NB4 (cell line): ENCODE results near the gene ADRA2A.

Experiments used
- DNase-seq: peaks from one replicate; pipeline ENCODE4 v3.0.0; 2010; ENCODE audit warnings: low read depth
- H3K4me3 ChIP-seq: one replicate; pipeline ENCODE4 v1.5.1; 2011; ENCODE audit warnings: mild to moderate bottlenecking, low read depth, low read length, moderate library complexity
- MYC ChIP-seq: IDR thresholded peaks from 2 replicates; pipeline ENCODE4 v1.6.1; 2011; ENCODE audit warnings: low read depth, low read length
- POLR2A ChIP-seq: IDR thresholded peaks from 2 replicates; pipeline ENCODE4 v1.6.1; 2011; ENCODE audit warnings: mild to moderate bottlenecking; ENCODE audit not compliant: insufficient read length; ENCODE audit errors: extremely low read depth
- TF ChIP-seq, protein P1 (sequence below): IDR thresholded peaks from one replicate; pipeline ENCODE4 v1.5.1; 2012; ENCODE audit warnings: low read depth, low read length
- TF ChIP-seq, protein P2 (sequence below): IDR thresholded peaks from 2 replicates; pipeline ENCODE4 v1.6.1; 2011; ENCODE audit warnings: low read depth, low read length

The ADRA2A gene

DNA sequence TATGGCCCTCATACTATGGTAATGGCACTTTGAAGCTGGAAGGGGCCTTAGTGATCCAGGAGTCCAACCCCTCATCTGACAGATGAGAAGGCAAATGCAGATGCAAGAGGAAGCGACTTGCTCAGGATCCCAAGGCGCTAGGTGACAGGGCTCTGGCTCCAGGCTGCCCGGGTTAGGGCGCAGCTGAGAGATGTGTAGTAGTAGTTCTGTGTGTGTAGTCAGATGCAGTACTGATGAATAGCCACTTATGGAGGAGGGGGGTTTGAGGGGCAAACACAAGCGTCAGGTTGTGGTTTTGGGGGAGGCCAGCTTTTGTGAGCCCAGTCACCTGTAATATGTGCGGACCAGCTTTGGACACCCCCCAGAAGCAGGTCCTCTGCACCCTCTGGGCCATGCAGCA, 4.8 kb downstream of the ADRA2A start:
- DNase-seq: no peak
- TF ChIP-seq, protein P1, sequence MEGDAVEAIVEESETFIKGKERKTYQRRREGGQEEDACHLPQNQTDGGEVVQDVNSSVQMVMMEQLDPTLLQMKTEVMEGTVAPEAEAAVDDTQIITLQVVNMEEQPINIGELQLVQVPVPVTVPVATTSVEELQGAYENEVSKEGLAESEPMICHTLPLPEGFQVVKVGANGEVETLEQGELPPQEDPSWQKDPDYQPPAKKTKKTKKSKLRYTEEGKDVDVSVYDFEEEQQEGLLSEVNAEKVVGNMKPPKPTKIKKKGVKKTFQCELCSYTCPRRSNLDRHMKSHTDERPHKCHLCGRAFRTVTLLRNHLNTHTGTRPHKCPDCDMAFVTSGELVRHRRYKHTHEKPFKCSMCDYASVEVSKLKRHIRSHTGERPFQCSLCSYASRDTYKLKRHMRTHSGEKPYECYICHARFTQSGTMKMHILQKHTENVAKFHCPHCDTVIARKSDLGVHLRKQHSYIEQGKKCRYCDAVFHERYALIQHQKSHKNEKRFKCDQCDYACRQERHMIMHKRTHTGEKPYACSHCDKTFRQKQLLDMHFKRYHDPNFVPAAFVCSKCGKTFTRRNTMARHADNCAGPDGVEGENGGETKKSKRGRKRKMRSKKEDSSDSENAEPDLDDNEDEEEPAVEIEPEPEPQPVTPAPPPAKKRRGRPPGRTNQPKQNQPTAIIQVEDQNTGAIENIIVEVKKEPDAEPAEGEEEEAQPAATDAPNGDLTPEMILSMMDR: no peak
- H3K4me3 ChIP-seq: no peak overlapping the region

DNA sequence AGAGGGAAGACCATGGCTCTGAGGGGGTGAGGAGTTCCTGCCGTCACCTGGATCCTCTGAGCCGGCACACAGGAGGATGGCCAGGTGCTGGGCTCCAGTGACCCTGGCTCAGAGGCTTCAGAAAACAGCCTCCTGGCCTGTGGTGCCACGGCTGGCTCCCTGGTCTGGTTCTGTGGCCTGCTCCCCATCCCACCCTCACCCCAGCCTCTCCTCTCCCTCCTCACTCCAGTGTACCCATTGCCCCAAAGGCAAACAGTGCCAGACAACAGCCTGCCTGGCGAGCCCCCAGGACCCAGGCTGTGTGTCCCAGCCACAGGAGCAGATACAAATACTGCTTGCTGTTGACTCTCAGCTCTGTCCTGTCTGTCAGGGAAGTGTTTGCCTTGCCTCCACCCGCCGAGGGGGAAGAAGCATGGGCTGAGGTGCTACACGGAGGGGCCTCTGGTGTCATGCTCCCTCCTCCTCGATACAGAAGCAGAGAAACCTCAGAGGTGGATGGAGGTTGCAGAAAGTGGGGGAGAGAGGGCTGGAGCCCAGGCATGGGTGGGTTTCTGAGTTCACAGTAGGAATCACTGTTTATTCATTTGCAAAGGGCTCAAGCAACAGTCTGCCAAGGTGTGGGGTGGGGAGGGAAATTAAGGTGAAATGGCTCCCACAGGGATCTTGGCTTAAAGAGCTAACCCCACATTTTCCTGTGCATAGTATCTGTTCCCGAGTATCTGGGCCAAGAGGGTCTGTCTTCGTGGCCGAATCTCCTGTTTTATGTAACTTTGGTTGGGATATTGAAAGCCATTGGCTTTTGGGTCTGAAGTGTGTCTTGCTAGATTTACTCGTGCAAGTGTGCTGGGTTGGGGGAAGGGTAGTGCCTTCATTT, 5.5 kb downstream of the ADRA2A start:
- no peak overlapping the region for H3K4me3 ChIP-seq
- no peak for TF ChIP-seq MYC
- TF ChIP-seq, protein P1: no peak
- DNase-seq: no peak

DNA sequence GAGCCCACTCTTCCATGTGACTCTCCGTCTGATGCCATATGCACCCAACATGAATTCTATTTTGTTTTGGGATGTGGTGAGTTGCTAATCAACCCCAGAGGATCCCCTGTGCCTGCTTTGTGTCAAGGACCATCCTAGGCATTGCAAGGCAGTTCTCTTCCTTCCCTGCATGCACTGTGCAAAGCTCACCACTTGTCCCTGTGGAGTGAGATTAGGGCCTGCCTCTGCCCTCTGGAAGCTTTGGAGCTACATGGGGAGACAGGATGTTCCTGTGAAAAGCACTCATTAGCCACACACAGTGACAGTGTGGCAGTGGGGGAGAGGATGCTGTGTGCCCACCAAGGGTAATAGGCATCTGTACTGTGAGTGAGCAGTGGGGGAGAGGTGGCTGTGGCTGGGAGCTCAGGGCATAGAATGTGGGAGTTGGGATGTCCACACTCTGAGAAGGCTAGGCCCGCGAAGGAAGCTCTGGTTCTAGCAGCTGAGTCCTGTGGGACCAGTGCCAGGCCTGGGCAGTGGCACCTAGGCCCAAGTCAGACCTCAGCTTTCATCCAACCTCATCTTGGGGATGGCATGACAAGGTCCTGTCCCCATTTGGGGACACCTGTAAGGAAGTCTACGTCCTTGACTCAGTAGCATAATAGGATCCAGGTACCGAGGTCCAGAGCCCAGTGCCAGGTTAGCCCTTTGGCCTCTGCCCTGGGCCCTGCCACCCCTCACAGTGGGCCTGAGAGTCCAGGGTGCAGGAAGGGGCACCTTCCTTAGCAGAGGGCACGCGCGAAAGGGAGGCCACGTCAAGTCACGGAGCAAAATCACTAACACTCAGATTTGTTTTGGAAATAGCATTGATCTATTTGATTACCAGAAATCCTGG, 6.6 kb downstream of the ADRA2A start:
- TF ChIP-seq, protein P2, sequence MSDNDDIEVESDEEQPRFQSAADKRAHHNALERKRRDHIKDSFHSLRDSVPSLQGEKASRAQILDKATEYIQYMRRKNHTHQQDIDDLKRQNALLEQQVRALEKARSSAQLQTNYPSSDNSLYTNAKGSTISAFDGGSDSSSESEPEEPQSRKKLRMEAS: no peak
- no peak for DNase-seq
- no peak overlapping the region for H3K4me3 ChIP-seq

DNA sequence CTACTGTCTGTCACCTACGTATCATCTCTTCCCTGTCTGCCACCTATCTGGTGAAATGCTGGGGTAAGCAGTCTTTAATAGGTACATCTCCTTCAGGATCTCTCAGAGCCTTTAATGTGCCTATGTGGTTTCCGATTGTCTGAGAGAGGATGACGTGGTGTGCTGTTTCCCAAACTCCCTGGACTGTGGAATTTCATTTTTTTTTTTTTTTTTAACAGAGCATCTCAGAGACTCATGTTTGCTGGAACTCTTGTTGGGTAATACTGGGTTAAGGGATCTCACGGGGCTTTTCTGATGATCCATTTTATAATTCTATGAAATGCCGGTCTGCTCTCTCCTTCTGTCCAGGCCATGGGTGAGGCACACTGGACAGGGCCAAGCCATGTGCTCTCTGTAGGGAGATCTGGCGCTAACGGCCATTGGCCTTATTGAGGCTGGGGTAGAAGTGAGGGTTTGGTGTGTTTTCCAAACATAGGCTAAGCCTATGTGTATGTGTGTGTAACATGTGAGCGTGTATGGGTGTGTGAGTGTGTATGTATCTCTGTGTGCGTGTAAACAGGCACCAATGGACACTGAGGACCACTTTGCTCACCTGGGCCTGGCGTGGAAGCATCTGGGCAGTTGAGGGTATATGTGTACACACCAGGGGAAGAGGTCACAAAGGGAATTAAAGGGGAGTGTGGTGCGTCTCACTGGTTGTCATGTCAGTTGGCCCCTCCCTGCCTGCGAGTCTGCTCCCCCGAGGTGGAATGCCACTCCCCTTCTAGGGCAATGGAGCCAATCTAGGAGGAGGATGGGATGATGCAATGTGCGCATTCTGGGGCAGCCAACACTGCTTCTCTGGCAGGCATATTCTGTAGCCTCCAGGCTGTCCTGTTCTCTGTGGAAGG, 7.8 kb downstream of the ADRA2A start:
- TF ChIP-seq, protein P2: no peak
- TF ChIP-seq MYC (no peak), POLR2A (no peak)
- TF ChIP-seq, protein P1: no peak
- H3K4me3 ChIP-seq: no peak overlapping the region
- DNase-seq: no peak

DNA sequence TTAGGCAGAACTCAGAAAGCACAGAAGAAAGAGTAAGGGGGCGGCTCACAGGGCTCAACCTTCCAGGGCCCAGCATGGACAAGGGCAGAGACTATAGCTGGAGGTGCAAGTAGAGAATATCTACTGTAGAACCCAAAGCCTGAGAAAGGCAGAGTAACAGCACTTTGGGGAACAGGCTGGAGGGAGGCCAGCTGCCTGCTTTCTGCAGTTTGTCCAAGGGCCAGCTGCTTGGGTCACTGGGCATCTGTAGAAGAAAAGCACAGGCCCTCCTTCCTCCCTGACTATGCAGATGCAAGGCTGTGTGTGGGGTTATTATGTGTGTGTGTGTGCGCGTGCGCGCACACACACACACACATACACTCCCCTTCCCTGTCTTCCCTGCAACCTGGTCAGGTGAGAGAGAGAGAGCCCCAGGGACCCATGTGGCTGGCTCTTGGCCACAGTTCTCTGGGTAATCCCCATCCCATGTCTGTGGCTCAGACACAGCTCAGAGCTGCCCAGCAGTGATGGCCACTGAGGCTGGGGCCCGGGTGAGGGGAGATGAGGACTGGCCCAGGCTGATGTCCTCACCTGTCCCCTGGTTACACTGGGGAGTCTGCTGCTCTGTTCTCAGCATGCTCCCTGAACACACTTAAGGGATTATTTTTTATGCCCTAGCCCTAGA, 9.0 kb downstream of the ADRA2A start:
- H3K4me3 ChIP-seq: no peak overlapping the region
- DNase-seq: no peak
- TF ChIP-seq MYC (no peak), POLR2A (no peak)
- TF ChIP-seq, protein P1: no peak
- TF ChIP-seq, protein P2: no peak
